GM12865 (cell line): Measurements from ENCODE around the gene WDR26.

Experiments
- DNase-seq: peaks from one replicate; pipeline ENCODE4 v3.0.0; 2010; ENCODE audit warnings: low read depth
- H3K4me3 ChIP-seq: 2 replicates; pipeline ENCODE4 v1.5.1; 2011; ENCODE audit warnings: mild to moderate bottlenecking, low read depth, low read length, control low read depth
- TF ChIP-seq, protein P1 (sequence below): IDR thresholded peaks from 2 replicates; pipeline ENCODE4 v1.5.1; 2011; ENCODE audit warnings: low read length, control low read depth, low read depth, inconsistent platforms; ENCODE audit not compliant: insufficient read depth; ENCODE audit errors: missing control alignments

Gene WDR26

DNA sequence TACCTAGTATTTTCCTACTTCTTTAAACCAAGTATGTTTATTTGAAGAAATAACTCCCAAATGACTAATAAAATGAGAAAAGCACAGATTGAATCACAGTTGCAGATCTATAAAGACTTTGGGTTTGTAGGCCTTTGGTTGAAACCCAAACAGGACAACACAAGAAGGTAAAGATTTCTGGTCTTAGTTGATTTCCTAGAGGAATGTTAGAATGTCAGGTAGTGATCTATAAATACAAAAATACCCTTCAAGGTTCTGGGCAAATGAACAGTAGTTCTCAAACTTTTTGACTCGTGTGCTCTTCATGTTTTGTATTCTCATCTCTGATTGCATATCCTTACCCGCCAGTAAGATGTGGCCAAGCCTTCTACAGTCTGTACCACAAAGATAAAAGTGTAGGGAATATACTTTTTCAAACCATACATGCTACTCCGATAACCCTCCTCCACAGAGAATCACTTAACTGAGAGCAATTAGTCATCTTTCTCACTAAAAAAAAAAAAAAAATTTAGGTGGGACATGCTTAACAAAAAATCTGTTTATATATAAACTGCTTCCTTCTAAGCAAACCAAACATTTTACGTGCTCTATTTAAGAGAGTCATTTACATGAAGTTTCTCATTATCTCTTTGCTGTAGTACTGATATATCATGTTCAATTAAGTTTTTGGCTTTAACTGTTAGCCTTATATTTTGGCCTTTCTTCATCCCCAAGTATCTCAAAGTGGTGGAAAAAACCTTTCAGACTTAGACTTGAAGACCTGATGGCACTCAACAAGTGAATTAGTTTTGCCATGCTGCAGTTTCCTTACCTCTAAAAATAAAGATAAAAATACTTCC, 42.0 kb downstream of the WDR26 start:
- H3K4me3 ChIP-seq, result no peak overlapping the region
- TF ChIP-seq, protein P1, sequence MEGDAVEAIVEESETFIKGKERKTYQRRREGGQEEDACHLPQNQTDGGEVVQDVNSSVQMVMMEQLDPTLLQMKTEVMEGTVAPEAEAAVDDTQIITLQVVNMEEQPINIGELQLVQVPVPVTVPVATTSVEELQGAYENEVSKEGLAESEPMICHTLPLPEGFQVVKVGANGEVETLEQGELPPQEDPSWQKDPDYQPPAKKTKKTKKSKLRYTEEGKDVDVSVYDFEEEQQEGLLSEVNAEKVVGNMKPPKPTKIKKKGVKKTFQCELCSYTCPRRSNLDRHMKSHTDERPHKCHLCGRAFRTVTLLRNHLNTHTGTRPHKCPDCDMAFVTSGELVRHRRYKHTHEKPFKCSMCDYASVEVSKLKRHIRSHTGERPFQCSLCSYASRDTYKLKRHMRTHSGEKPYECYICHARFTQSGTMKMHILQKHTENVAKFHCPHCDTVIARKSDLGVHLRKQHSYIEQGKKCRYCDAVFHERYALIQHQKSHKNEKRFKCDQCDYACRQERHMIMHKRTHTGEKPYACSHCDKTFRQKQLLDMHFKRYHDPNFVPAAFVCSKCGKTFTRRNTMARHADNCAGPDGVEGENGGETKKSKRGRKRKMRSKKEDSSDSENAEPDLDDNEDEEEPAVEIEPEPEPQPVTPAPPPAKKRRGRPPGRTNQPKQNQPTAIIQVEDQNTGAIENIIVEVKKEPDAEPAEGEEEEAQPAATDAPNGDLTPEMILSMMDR, result no peak
- DNase-seq, result no peak

- no peak overlapping the region for H3K4me3 ChIP-seq
- TF ChIP-seq, protein P1, result no peak
- no peak for DNase-seq
These were observed 44.1 kb downstream of the WDR26 start for GRCh38 chr1:224390517-224390916.

GRCh38 chr1:224387943-224388342, 46.7 kb downstream of the WDR26 start:
- TF ChIP-seq, protein P1, result no peak
- no peak for DNase-seq
- no peak overlapping the region for H3K4me3 ChIP-seq

DNA sequence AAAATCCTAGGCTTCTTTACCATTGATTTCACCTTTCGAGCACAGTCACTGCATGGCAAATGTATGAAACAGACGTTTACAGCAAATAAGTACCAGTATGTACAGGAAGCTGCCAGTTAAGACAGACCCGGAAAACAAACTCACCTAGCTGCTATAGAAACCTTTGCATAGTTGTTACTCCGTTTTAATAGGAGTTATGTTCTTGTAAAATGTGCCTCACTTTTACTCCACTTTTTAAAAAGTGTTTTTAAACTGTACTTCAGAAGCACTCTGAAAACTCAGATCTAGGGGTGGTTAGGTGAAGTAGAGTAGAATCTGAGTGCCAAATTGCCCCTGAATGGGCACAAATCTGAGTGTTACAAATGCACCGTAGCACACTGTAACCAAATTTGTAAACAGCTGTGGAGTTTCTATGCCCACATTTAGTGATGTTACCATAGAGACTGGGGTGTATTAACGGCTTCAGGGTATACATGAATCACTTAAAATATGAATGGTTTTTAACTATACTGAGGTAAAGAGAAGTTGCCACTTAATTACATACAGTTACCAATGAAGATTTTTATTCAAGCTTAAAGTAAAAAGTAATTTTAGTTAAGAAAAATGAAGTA, 47.2 kb downstream of the WDR26 start:
- DNase-seq, result no peak
- H3K4me3 ChIP-seq, result no peak overlapping the region
- TF ChIP-seq, protein P1, result no peak

DNA sequence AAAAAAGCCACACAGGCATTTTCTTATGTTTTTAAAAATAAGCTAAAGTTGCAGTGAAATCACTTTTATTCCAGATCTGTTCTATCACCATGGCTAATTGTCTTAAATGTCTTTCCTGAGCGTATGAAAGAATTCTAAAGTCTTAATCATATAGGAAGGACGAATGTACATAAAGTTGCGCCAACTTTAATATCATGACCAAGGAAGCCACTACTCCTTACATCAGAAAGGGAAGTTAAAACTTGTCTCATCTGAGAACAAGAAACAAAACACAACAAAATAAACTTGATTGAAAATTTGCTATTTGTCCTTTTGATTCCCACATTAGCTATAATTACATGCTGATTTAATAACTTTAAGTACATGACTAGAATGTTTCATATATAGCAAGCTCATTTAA, 51.4 kb downstream of the WDR26 start:
- DNase-seq, result no peak
- TF ChIP-seq, protein P1, result no peak
- H3K4me3 ChIP-seq, result no peak overlapping the region

GRCh38 chr1:224381880-224382548, 52.6 kb downstream of the WDR26 start:
- no peak overlapping the region for H3K4me3 ChIP-seq
- DNase-seq, result no peak
- TF ChIP-seq, protein P1, result no peak
